ENCODE measurements around the gene BTRC.

Gene BTRC

DNA sequence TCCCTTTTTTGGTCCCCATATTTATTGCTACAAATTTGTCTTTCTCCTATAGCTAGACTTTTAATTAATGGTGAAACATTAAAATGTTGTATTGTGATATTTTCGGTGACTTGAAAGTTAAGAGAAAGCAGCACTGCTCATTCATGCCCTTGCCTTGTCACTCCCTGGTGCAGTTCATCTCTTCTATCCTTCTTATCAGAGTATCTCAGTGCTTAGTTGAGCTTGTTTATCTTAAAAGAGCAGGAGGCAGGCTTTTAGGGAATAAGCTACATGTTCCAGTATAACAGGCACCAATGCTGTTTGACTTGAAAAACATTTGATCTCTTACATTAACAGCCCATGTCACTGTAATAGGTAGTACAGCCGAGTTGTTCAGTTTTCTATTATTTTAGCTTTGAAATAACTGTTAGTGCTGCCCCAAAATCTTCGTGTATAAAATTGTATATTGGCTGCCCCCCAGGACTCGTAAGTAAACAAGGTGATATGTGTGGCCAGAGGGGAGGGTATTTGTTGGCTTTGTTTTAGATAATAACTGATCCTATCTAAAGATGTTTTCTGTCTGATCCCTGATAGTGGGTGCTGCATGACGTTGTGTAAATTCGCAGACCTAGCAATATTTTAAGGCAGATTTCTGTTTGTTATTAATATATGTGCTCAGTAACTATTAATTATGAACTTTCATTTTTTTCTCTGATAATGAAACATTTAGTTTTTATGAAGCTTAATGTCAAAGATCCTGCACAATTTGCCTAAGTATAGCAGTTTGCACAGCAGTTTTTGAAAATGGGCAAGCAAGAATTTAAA lies 96.5 kb downstream of the BTRC start:
- TF ChIP-seq, protein P1, sequence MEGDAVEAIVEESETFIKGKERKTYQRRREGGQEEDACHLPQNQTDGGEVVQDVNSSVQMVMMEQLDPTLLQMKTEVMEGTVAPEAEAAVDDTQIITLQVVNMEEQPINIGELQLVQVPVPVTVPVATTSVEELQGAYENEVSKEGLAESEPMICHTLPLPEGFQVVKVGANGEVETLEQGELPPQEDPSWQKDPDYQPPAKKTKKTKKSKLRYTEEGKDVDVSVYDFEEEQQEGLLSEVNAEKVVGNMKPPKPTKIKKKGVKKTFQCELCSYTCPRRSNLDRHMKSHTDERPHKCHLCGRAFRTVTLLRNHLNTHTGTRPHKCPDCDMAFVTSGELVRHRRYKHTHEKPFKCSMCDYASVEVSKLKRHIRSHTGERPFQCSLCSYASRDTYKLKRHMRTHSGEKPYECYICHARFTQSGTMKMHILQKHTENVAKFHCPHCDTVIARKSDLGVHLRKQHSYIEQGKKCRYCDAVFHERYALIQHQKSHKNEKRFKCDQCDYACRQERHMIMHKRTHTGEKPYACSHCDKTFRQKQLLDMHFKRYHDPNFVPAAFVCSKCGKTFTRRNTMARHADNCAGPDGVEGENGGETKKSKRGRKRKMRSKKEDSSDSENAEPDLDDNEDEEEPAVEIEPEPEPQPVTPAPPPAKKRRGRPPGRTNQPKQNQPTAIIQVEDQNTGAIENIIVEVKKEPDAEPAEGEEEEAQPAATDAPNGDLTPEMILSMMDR (IDR thresholded peaks at IDR 0.05), result no peak
- TF ChIP-seq ZFX (IDR thresholded peaks at IDR 0.05; ENCODE audit: borderline replicate concordance), result no peak
- H3K27ac ChIP-seq, result no peak overlapping the region

DNA sequence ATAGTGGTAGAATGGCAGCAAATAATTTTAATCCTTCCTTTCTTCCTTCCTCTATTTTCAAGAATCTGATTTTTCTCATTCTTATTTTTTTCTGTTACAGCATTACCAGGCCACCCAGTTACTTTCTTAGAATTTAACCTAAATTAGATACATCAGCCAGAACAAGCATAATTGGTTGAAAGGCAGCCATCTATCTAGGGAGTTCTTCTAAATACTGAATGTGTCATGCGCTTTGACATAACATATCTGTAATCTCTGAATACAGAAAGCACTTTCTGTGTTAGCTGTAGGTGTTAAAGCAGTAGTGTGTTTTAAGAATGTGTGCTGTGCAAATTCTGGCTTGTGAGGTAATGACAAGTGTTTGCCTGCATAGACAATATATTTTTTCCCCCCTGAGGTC lies 97.3 kb downstream of the BTRC start:
- no peak overlapping the region for H3K27ac ChIP-seq
- TF ChIP-seq ZFX (IDR thresholded peaks at IDR 0.05; ENCODE audit: borderline replicate concordance), result no peak
- TF ChIP-seq, protein P1 (IDR thresholded peaks at IDR 0.05), result no peak

DNA sequence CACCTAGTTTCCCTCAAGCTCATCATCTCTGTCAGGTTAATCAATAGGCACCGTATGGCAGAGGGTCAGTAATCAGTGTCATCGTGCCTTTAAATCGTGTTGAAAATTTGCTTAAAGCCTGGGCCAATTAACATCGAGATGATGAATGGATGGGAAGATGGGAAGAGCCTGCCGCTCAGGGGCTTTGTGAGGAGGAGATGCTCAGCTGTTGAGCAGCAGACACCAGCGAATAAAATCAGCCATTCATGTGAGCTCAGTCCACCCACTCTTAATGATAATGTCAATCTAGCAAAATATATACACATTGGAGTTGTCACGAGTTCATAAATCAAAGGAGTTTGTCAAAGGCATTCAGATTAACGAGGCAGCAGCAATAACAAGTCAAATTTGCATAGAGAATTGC lies 97.7 kb downstream of the BTRC start:
- H3K27ac ChIP-seq, result no peak overlapping the region
- TF ChIP-seq, protein P1 (IDR thresholded peaks at IDR 0.05), result no peak
- TF ChIP-seq ZFX (IDR thresholded peaks at IDR 0.05; ENCODE audit: borderline replicate concordance), result no peak

DNA sequence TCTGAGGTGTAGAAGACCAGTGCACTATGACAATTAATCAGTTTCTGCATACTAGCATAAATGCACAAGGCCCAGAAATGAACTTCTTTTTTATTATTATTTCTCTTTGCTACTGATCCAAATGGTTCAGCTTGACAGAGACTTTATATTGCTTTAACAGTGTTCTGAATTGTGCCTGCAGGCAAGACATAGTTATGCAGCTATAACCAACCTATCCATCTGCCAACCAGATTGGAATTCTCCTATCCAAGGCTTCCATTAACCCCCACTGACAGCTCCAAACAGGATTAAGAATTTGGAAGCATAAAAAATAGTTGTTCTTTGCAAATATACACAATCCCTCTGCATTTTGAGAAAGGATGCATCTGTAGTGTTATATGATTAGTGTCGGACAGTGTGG lies 98.2 kb downstream of the BTRC start:
- no peak overlapping the region for H3K27ac ChIP-seq
- no peak for TF ChIP-seq ZFX (IDR thresholded peaks at IDR 0.05; ENCODE audit: borderline replicate concordance)
- TF ChIP-seq, protein P1 (IDR thresholded peaks at IDR 0.05), result no peak

DNA sequence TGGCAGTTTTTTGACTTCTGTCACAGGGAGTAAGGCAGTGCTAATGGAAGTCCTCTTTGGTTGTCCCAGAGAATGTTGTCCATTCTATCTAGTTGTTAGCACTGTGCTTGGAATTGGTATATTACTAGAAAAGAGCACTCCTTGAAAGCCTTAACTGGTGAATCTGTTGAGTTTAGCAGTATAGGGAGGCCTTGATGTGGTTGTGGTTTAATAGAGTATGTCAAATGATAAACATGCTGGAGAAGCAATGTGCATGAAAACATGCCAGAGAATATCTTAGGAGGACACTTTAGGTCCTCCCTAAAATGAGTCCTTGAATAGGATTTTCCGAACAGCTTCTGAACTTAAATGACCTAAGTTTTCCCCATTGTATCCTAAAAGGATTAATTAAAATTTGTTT lies 98.6 kb downstream of the BTRC start:
- no peak overlapping the region for H3K27ac ChIP-seq
- TF ChIP-seq ZFX (IDR thresholded peaks at IDR 0.05; ENCODE audit: borderline replicate concordance), result no peak
- TF ChIP-seq, protein P1 (IDR thresholded peaks at IDR 0.05), result no peak

DNA sequence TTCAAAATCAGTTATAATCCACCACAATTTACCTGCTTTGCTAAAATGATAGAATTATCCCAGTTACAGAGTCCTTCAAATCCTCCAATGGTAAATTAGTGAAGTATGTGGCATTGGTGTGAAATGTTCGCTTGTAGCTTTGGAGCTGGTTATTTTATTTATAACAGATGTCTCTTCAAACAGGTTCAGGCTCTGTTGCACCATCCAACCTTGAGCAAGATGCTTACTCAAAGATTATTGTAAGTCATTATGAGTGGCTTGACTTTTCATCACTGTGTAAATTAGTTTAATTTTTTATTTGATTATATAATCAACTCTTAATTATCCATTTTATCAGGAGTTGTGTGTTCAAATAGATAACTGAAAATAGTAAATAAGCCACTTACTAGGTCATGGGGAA lies 99.4 kb downstream of the BTRC start:
- no peak for TF ChIP-seq ZFX (IDR thresholded peaks at IDR 0.05; ENCODE audit: borderline replicate concordance)
- TF ChIP-seq, protein P1 (IDR thresholded peaks at IDR 0.05), result no peak
- H3K27ac ChIP-seq, result no peak overlapping the region
